Fibroblast of pulmonary artery (primary cell): Measurements from ENCODE around the gene TBX15.

Experiments
- DNase-seq: peaks from one replicate; pipeline ENCODE4 v3.0.0-alpha.2; 2010; ENCODE audit warnings: low read depth
- H3K4me3 ChIP-seq: replicated peaks from 2 replicates; pipeline ENCODE4 v1.5.1; 2011; ENCODE audit warnings: low read depth, mild to moderate bottlenecking, control low read depth, low read length, moderate library complexity
- CTCF ChIP-seq: IDR thresholded peaks from 2 replicates; pipeline ENCODE4 v1.5.1; 2011; ENCODE audit warnings: mild to moderate bottlenecking, control low read depth, low read length, inconsistent platforms; ENCODE audit errors: missing control alignments

Gene TBX15

GRCh38 chr1:118970451-118970850, 17.7 kb downstream of the TBX15 start:
- no peak for TF ChIP-seq CTCF
- DNase-seq = no peak

GRCh38 chr1:118963456-118964430, 24.4 kb downstream of the TBX15 start:
- H3K4me3 ChIP-seq = no peak overlapping the region
- peak; percentile 79 for DNase-seq
- TF ChIP-seq CTCF = no peak

More at GRCh38 chr1:118970451-118970850, 17.7 kb downstream of the TBX15 start:
- H3K4me3 ChIP-seq = no peak overlapping the region

GRCh38 chr1:118963138-118963455, 25.0 kb downstream of the TBX15 start:
- no peak for TF ChIP-seq CTCF
- no peak overlapping the region for H3K4me3 ChIP-seq
- no peak for DNase-seq

- H3K4me3 ChIP-seq = no peak overlapping the region
- TF ChIP-seq CTCF = no peak
- DNase-seq = no peak
These were observed 27.0 kb downstream of the TBX15 start for GRCh38 chr1:118961156-118961555.

- DNase-seq = peak; percentile 42
- no peak for TF ChIP-seq CTCF
- no peak overlapping the region for H3K4me3 ChIP-seq
These were observed 27.5 kb downstream of the TBX15 start for GRCh38 chr1:118960567-118961136.

GRCh38 chr1:118960026-118960561, 28.0 kb downstream of the TBX15 start:
- no peak overlapping the region for H3K4me3 ChIP-seq
- TF ChIP-seq CTCF = no peak
- no peak for DNase-seq
